Activated gamma-delta T cell treated with anti-CD3 and anti-CD28 coated beads, Interleukin-2, amount 50 U/mL, for 16 hours (primary cell): ENCODE data around the gene TENM4.
"Not testable (repeated sequence)": the region's sequence is repeated elsewhere in the genome, so short reads cannot be mapped to it uniquely, and the experiment has no call there.

Experiments
- DNase-seq: peaks from one replicate; pipeline ENCODE4 v3.0.0-alpha.2; 2020; ENCODE audit warnings: low read depth

Gene TENM4

GRCh38 chr11:79244241-79244772 is 196.5 kb downstream of the TENM4 start:
- DNase-seq, result no peak

GRCh38 chr11:79243422-79244210 is 197.2 kb downstream of the TENM4 start:
- DNase-seq, result no peak

GRCh38 chr11:79242616-79243015 is 198.2 kb downstream of the TENM4 start:
- DNase-seq, result no peak

- DNase-seq, result no peak
Measured at GRCh38 chr11:79241852-79242241, 199.0 kb downstream of the TENM4 start.

GRCh38 chr11:79241205-79241851 is 199.5 kb downstream of the TENM4 start:
- no peak for DNase-seq

- DNase-seq, result no peak
Measured at GRCh38 chr11:79237703-79238102, 203.1 kb downstream of the TENM4 start.

GRCh38 chr11:79237091-79237490 is 203.7 kb downstream of the TENM4 start:
- no peak for DNase-seq

- DNase-seq, result no peak
Measured at GRCh38 chr11:79236541-79236971, 204.3 kb downstream of the TENM4 start.

GRCh38 chr11:79235696-79236095 is 205.1 kb downstream of the TENM4 start:
- no peak for DNase-seq

GRCh38 chr11:79232346-79232745 is 208.5 kb downstream of the TENM4 start:
- DNase-seq, result no peak

GRCh38 chr11:79229047-79229446 is 211.8 kb downstream of the TENM4 start:
- DNase-seq, result no peak

- DNase-seq, result no peak
Measured at GRCh38 chr11:79227767-79228755, 212.8 kb downstream of the TENM4 start.

- DNase-seq, result no peak
Measured at GRCh38 chr11:79227308-79227707, 213.5 kb downstream of the TENM4 start.

- DNase-seq, result no peak
Measured at GRCh38 chr11:79226126-79226525, 214.7 kb downstream of the TENM4 start.

GRCh38 chr11:79222163-79222562 is 218.7 kb downstream of the TENM4 start:
- not testable (repeated sequence) for DNase-seq

- DNase-seq, result no peak
Measured at GRCh38 chr11:79221444-79222130, 219.2 kb downstream of the TENM4 start.

- no peak for DNase-seq
Measured at GRCh38 chr11:79220171-79220570, 220.7 kb downstream of the TENM4 start.

GRCh38 chr11:79219186-79220045 is 221.4 kb downstream of the TENM4 start:
- no peak for DNase-seq

- no peak for DNase-seq
Measured at GRCh38 chr11:79212741-79213190, 228.1 kb downstream of the TENM4 start.

- no peak for DNase-seq
Measured at GRCh38 chr11:79209540-79210266, 231.1 kb downstream of the TENM4 start.
